Muscle of back (tissue), 11 donors: ENCODE results near the gene BANP. TPM values are rescaled to one million over a fixed set of nuclear protein-coding genes. Genes with fewer than 3 reads are reported as not detected.
"Not testable (repeated sequence)": the region's sequence is repeated elsewhere in the genome, so short reads cannot be mapped to it uniquely, and the experiment has no call there.

Source experiments
- DNase-seq, 3 donors: peaks; one replicate each; pipeline versions ENCODE4 v3.0.0 to v3.0.0-alpha.2; 2013
- polyA plus RNA-seq, 10 donors: library from polyadenylated mRNA; unstranded; fragments of 120-200 nt; gene quantifications; one replicate each; pipeline ENCODE4 v1.2.1, GENCODE V29; 2013; ENCODE audit not compliant: insufficient read length in 10 of 10

Gene BANP
- polyA plus RNA-seq, 10 donors: 10.4 to 15.2 (median 13.2) TPM

- no peak for DNase-seq
These were observed 24.7 kb upstream of the BANP start for GRCh38 chr16:87926246-87927194.

- DNase-seq: no peak
These were observed 24.1 kb upstream of the BANP start for GRCh38 chr16:87927195-87927562.

- DNase-seq: no peak
These were observed 21.2 kb upstream of the BANP start for GRCh38 chr16:87929986-87930385.

DNA sequence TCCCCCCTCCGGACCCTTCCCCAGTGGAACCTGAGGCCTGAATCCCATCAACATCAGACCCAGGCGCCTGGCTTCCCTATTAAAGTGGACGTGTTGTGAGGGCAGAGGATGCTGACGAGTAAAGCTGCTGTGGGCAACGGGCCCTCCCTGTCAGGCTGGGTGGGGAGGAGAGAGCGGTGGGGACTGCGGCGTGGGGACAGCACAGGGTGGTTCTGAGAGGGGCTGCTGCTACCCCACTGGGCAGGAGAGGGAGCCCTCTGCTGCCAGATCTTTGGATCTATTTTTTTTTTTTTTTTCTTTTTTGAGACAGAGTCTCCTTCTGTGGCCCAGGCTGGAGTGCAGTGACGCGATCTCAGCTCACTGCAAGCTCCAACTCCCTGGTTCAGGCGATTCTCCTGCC lies 20.8 kb upstream of the BANP start:
- no peak for DNase-seq

DNA sequence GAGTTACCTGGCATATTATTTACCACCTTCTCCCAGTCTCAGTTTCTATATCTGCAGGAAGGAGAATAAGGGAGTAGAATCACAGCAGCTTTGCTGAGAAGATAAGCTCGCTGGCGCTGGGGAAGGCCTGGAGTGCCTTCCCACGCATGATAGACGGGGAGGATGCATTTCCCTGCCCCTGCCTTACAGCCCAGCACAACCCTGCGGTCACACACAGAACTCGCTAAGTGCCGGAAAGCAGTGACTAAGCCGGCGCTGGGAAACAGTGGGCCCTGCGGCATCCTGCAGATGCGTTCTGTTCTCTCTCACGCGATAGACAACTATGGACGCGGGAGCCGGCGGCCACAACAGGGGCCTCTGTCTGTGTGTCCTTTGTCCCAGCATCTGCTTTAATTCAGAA lies 19.7 kb upstream of the BANP start:
- no peak for DNase-seq

DNA sequence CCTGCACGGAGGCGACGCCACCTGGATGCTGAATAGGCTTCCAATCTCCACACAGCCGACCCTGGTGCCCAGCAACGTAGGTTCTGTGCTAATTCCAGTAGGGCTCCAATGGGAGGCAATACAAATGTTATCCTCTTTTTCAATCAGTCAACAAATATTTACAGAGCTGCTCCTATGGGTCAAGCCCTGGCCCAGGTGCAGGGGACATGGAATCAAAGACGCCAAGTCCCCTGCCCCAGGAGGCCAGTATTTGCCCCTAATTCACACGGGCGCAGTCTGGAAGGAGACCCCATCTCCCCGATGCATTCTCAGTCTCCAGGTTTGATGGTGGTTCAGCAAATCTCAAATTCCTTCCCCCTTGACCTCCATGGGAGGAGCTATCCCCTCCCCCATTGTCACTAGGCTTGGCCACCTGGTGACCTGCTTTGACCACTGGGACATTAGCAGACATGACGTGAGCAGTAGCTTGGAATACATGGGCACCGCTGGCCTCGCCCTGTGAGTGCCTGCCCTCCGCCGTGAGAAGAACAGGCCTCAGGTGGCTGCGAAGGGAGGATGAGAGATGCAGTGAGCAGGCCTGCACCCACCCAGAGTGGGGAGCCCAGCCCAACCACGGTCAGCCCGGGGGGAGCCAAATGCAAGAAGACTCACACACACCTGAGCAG lies 18.6 kb upstream of the BANP start:
- DNase-seq: not testable (repeated sequence)

GRCh38 chr16:87933140-87933495 lies 18.1 kb upstream of the BANP start:
- no peak for DNase-seq

GRCh38 chr16:87934752-87935425 lies 16.3 kb upstream of the BANP start:
- not testable (repeated sequence) for DNase-seq

DNA sequence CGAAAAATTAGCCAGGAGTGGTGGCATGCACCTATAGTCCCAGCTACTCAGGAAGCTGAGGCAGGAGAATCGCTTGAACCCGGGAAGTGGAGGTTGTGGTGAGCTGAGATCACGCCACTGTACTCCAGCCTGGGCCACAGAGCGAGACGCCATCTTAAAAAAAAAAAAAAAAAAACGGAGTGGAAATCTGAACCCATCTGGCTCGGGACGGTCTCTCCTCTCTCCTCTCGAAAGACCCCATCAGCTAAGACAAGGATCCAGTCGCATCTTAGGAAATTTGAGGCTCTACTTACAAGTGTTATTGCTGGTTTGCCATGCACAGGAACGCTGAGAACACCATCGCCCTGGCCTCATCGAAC lies 15.2 kb upstream of the BANP start:
- not testable (repeated sequence) for DNase-seq

DNA sequence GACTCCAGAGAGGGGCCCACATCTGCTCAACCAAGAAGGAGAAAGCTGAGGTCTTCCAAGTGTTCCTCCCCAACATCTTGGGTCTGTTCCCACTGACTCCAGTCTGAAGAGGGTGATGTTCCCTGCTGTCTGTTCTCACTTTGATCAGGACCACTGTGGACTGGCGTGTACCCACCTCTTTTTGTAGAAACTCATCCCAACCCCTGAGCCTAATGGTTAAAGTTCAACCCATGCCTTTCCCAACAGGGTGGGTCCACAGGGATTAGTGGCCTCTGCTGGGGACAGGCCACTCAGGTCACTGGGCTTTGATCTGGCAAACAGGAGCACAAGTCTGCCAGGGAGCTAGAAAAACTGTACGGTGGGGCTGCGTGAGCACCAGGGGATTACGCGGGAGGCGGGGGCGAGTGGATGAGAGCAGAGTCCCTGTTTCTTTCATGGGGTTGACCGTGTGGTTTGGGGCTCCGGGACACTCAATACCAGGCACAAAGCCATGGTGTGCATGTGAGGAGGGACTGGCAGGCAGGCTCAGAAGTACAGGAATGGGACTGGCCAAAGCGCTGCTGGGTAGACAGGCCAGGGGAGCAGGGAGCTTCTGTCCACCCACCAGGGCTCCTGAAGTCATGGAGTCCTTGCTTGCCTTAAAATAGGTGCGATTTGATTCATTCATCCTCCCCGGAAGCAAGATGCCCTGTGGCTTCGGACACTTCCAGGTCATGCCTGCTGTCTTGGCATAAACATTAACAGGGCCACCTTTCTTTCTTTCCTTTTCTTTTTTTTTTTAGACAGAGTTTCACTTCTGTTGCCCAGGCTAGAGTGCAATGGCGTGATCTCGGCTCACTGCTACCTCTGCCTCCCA lies 14.6 kb upstream of the BANP start, which contains the start of gene CA5A:
CA5A (minus strand) TSS at position 155 of the 856 bp plus-strand sequence; CDS start at position 76, 79 bp downstream.
- DNase-seq: no peak

DNA sequence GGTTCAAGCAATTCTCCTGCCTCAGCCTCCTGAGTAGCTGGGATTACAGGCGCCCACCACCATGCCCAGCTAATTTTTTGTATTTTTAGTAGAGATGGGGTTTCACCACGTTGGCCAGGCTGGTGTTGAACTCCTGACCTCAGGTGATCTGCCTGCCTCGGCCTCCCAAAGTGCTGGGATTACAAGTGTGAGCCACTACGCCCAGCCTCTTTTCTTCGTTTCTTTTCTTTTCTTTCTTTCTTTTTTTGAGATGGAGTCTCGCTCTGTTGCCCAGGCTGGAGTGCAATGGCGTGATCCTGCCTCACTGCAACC lies 14.0 kb upstream of the BANP start:
- DNase-seq: not testable (repeated sequence)

DNA sequence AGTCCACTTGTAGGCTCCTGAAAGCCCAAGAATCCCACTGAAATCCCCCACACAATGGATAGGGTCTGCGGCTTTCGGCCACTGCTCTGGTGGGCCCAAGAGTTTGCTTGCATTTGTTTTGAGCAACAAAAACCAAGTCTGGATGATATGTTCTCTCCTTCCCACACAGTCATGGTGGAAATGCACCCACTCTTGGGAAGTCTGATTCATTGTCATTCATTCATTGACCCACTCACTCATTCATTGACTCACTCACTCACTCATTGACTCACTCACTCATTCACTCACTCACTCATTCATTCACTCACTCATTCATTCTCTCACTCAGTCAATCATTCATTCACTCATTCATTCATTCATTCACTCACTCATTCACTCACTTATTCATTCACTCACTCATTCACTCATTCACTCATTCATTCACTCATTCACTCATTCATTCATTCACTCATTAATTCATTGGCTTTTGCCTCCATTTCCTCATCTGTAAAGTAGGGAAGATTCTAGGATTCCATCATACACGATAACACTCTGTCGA lies 12.8 kb upstream of the BANP start:
- DNase-seq: no peak

DNA sequence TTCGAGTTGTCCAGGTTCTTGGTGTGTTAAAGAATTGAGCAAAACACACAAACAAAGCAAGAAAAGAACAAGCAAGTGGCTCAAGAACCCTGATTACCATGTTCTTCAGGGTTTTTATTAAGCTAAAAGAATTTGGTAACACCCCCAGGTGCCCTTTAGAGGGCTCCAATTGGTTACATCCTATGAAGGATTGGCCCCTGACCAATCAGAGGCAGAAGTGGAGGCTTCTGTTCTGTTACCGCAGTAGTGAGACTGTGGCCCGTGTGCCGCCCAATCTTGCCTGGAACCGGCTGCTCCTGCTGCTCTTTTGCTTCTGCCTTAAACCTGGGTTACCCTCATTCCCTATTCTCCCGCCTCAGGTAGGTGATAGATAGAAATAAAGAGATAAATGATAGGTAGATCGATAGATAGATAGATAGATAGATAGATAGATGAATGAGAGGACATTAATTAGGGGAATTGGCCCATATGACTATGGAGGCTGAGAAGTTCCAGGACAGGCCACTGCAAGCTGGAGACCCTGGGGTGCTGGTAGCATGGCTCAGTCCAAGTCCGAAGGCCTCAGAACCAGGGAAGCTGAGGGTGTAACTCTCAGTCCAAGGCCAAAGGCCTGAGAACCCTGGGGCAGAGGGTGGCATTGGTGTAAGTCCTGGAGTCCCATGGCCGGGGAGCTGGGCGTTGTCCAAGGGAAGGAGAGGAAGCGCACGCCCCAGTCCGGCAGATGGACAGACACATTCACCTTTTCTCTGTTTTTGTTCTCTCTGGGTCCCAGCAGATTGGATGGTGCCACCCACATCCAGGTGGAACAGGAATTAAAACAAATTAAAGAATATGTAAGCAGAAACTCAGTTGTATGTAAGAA lies 11.4 kb upstream of the BANP start:
- no peak for DNase-seq

- no peak for DNase-seq
These were observed 8.6 kb upstream of the BANP start for GRCh38 chr16:87942680-87943079.

GRCh38 chr16:87945351-87946042 lies 5.7 kb upstream of the BANP start:
- peak in 2 of 3 donors; percentile 62 to 73 for DNase-seq

- DNase-seq: peak in 1 of 3 donors; percentile 10
These were observed 4.5 kb upstream of the BANP start for GRCh38 chr16:87946596-87947347.

DNA sequence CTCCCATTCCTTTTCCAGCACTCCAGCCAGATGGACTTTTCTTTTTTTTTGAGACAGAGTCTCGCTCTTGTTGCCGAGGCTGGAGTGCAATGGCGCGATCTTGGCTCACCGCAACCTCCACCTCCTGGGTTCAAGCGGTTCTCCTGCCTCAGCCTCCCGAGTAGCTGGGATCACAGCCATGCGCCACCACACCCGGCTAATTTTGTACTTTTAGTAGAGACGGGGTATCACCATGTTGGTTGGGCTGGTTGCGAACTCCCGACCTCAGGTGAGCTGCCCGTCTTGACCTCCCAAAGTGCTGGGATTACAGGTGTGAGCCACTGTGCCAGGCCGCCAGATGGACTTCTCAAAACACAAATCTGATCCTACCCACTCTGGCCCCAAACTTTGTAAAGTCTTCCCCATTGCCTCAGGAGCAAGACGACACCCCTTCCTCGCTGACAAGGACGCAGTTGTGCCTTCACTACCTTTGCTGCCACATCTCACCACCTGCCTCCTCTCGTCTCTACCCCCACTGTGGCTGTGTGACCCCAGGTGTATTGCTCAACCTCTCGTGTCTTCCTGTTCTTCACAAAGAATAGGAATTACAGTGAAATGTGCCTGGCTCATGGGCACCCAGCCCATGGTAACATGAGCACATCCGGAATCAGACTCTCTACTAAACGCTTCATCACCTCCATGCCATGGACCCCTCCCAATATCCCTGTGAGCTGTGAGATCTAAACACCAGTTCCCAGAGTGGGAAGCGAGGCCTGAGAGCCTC lies 3.7 kb upstream of the BANP start:
- peak in 1 of 3 donors; percentile 9 for DNase-seq

DNA sequence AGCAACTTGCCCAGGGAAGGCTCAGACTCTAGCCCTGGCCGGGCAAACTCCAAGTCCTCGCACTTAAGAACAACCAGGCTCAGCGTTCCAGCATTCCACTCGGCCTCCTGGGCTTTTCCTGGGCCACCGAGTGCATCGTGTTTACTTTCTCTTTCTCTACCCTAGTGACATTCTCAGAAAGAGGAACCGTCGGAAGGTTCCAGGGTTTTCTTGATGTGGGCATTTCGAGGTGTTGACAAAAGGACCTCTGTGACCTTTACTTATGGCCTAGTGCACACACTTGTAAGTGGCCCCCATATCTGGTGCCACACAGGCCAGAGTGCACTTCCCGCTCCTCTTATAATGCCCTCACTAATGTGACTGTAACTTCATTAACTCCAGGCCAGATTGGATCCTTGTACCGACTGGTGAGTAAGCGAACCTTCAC lies 3.1 kb upstream of the BANP start:
- no peak for DNase-seq
